HG03460 (cell line): Measurements from ENCODE around the gene ARID5A.

Experiments
- ATAC-seq: cut with Tn5 transposase; IDR thresholded peaks from one replicate; pipeline ENCODE4 v1.9.1; 2021; ENCODE audit not compliant: unreplicated experiment

Gene ARID5A

DNA sequence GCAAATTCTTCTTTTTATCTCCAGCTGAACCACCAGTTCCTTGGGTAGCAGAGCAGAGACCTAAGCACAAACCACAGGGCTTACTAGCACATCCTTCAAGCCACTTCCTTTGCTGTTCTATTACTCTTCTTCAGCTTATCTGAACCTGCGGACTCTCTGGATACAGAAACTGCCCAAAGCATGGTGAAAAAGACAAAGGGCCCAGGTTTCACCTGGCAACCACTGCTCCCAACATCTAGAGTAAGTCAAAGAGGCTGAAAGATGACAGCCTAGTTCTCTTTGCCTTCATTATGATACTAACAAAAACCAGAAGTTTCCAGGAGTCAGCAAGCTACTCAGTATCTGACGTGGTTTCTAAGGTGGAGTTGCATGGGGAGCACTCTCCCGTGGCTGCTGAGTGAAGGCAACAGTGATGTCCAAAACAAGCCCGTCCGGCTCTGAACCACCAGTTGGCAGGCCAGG is 58.2 kb downstream of the ARID5A start:
- no peak for ATAC-seq

DNA sequence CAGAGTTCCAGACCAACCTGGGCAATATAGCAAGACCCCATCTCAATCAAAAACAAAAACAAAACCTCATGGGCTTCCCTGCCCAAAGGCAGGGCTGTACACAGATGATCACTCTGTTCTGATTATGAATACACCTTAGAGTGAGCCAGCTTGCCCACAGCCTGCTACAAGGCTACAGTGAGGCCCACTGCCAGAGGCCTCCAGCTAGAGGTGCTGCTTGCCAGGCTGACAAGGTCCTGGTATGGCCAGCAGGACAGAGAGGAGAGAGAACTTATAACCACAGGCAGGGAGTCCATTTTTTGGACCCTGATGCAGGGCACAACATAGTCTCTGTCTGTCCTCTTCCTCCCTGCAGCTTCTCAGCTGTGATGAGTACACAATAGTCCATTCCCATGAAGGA is 60.0 kb downstream of the ARID5A start:
- ATAC-seq = no peak

DNA sequence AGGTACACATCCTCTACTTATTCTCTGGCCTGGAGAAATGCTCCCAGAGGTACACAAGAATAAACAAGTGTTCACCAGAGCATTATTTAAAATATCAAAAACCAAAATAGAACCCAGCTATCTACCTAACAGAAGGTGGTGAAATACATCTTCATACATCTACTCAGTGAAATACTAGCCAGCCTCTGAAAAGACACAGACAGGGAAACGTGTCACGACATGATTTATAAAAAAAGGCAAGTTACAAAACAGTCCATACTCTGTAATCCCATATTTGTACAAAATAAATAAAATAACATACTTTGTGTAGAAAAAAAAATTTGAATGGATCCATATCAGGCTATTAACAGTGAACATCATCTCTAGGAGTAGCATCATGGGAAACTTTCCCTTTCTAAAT is 63.4 kb downstream of the ARID5A start:
- ATAC-seq = no peak

DNA sequence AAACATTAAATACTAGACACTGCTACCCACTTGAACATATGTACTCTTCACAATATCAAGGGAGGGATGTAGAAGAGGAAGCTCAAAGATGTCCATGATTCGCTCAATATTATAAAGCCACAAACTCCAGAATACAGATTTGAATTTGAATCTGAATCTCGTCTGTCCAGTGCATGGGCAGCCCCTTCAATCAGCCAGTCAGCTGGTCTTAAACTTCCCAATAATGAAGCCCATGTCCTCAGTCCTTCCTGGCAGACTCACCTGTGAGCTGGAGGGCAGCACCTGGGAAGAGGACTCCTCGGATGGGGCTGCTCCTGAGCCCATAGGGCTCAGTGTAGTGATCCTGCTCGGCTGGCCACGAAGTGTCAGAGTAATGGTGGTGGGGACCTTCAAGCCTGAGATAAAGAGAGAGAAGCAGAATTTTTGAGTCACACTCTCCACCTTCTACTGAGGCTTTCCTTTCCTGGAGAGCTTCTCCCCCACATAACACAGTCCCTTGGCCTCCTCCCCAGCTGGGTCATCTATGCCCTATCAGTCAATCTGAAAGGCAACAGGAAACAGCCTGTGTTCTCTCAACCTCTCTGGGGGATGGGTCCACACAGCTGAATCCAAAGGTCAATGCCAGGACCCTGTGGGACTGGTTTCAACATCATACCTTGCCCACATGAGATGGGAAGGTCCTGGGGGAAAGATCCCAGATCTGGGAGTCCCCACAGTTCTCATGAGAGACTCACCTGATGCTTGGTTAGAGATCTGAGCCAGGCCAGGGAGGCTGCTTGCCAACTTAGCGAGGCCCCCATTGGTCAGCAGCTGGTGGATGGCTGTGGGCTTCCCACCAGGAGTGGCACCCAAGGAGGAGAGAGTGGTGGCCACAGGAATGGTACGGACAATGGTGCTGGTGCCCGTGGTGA is 65.1 kb downstream of the ARID5A start:
- no peak for ATAC-seq
